ENCODE measurements around the gene ERC1.
"Not testable (repeated sequence)": the region's sequence is repeated elsewhere in the genome, so short reads cannot be mapped to it uniquely, and the experiment has no call there.

Gene ERC1

GRCh38 chr12:1071182-1071581 is 80.2 kb downstream of the ERC1 start:
- DNase-seq (ENCODE audit: low read depth in 3 of 3, low spot score in 1 of 3) = no peak

- DNase-seq (ENCODE audit: low read depth in 3 of 3, low spot score in 1 of 3) = no peak
Measured at GRCh38 chr12:1073652-1074051, 82.6 kb downstream of the ERC1 start.

GRCh38 chr12:1077036-1077803 is 86.2 kb downstream of the ERC1 start:
- DNase-seq (ENCODE audit: low read depth in 3 of 3, low spot score in 1 of 3) = no peak

- DNase-seq (ENCODE audit: low read depth in 3 of 3, low spot score in 1 of 3) = no peak
Measured at GRCh38 chr12:1078002-1078401, 87.0 kb downstream of the ERC1 start.

GRCh38 chr12:1080520-1081223 is 89.6 kb downstream of the ERC1 start:
- no peak for DNase-seq (ENCODE audit: low read depth in 3 of 3, low spot score in 1 of 3)

- no peak for DNase-seq (ENCODE audit: low read depth in 3 of 3, low spot score in 1 of 3)
Measured at GRCh38 chr12:1083151-1083888, 92.3 kb downstream of the ERC1 start.

GRCh38 chr12:1083889-1084262 is 92.9 kb downstream of the ERC1 start:
- DNase-seq (ENCODE audit: low read depth in 3 of 3, low spot score in 1 of 3) = no peak

GRCh38 chr12:1091350-1091749 is 100.3 kb downstream of the ERC1 start:
- DNase-seq (ENCODE audit: low read depth in 3 of 3, low spot score in 1 of 3) = no peak

GRCh38 chr12:1093166-1093751 is 102.2 kb downstream of the ERC1 start:
- no peak for DNase-seq (ENCODE audit: low read depth in 3 of 3, low spot score in 1 of 3)

- no peak for DNase-seq (ENCODE audit: low read depth in 3 of 3, low spot score in 1 of 3)
Measured at GRCh38 chr12:1094714-1095113, 103.7 kb downstream of the ERC1 start.

GRCh38 chr12:1099158-1099557 is 108.1 kb downstream of the ERC1 start:
- no peak for DNase-seq (ENCODE audit: low read depth in 3 of 3, low spot score in 1 of 3)

- DNase-seq (ENCODE audit: low read depth in 3 of 3, low spot score in 1 of 3) = not testable (repeated sequence)
Measured at GRCh38 chr12:1099618-1100017, 108.6 kb downstream of the ERC1 start.

GRCh38 chr12:1102115-1102514 is 111.1 kb downstream of the ERC1 start:
- DNase-seq (ENCODE audit: low read depth in 3 of 3, low spot score in 1 of 3) = no peak

GRCh38 chr12:1102791-1103450 is 111.9 kb downstream of the ERC1 start:
- DNase-seq (ENCODE audit: low read depth in 3 of 3, low spot score in 1 of 3) = no peak

- no peak for DNase-seq (ENCODE audit: low read depth in 3 of 3, low spot score in 1 of 3)
Measured at GRCh38 chr12:1103632-1104031, 112.6 kb downstream of the ERC1 start.

GRCh38 chr12:1104088-1104800 is 113.2 kb downstream of the ERC1 start:
- no peak for DNase-seq (ENCODE audit: low read depth in 3 of 3, low spot score in 1 of 3)

GRCh38 chr12:1107669-1108068 is 116.6 kb downstream of the ERC1 start:
- DNase-seq (ENCODE audit: low read depth in 3 of 3, low spot score in 1 of 3) = no peak

- no peak for DNase-seq (ENCODE audit: low read depth in 3 of 3, low spot score in 1 of 3)
Measured at GRCh38 chr12:1108276-1108675, 117.3 kb downstream of the ERC1 start.

GRCh38 chr12:1115484-1116231 is 124.6 kb downstream of the ERC1 start:
- no peak for DNase-seq (ENCODE audit: low read depth in 3 of 3, low spot score in 1 of 3)

GRCh38 chr12:1117371-1117770 is 126.3 kb downstream of the ERC1 start:
- no peak for DNase-seq (ENCODE audit: low read depth in 3 of 3, low spot score in 1 of 3)
